K562 (cell line): Measurements from ENCODE around the gene APOB. TPM values are rescaled to one million over a fixed set of nuclear protein-coding genes. Genes with fewer than 3 reads are reported as not detected.

Experiments used
- ATAC-seq: fragments of 200-7000 bp; cut with Tn5 transposase; 3 replicates; pipeline ENCODE4 v1.9.1; 2020; ENCODE audit warnings: moderate library complexity
- BruUV-seq: library from RNA; stranded (reverse); fragments of 400-500 nt; replicated peaks from 2 replicates; lab custom pipeline; 2021; lab: Mats Ljungman, UMichigan
- CTCF ChIA-PET: fragments of 300-600 bp; formaldehyde crosslinking; extraction: SDS; loops from one replicate; lab custom pipeline; 2021; ENCODE audit warnings: low intra/inter-chr PET ratio; lab: Yijun Ruan, JAX
- POLR2A ChIA-PET: fragments of 300-600, 350-650 bp; sonication (Branson Sonifier 250); formaldehyde crosslinking; extraction: SDS; loops from one replicate; lab custom pipeline; 2021; ENCODE audit warnings: antibody characterized with exemption, inconsistent platforms; lab: Yijun Ruan, JAX
- DNase-seq, 4 experiments: peaks; one replicate each; pipeline versions ENCODE4 v3.0.0 to v3.0.0-alpha.2; 2011 to 2018; ENCODE audit warnings: low spot score in 3 of 4, mixed read lengths in 3 of 4; ENCODE audit errors: extremely low read depth in 1 of 4
- FAIRE-seq: peaks from 2 replicates; lab custom pipeline; 2011; peaks lifted over from hg19 to GRCh38; lab: Jason Lieb, UNC
- H2AFZ ChIP-seq: 2 replicates; pipeline ENCODE4 v1.6.0; 2011; ENCODE audit warnings: low read depth, low read length, control low read depth, inconsistent platforms
- H3K27ac ChIP-seq: fragments of 200-600 bp; 3 replicates; pipeline ENCODE4 v1.8.0; 2011; ENCODE audit warnings: low read depth, mild to moderate bottlenecking, control low read depth, inconsistent platforms, low read length, moderate library complexity, mixed read lengths; ENCODE audit errors: extremely low read depth
- H3K27me3 ChIP-seq, 2 experiments: fragments of 300-600 bp in 1 of 2; 2 replicates in 1 of 2; 3 replicates in 1 of 2; pipeline versions ENCODE4 v1.6.0 to v1.8.0; 2011; ENCODE audit warnings: inconsistent platforms in 2 of 2, low read length in 2 of 2, mild to moderate bottlenecking in 1 of 2, mixed read lengths in 1 of 2, moderate library complexity in 1 of 2; ENCODE audit not compliant: control insufficient read depth in 2 of 2, insufficient read depth in 2 of 2
- H3K36me3 ChIP-seq: fragments of 300-600 bp; 3 replicates; pipeline ENCODE4 v1.8.0; 2011; ENCODE audit warnings: mild to moderate bottlenecking, low read length, inconsistent platforms; ENCODE audit not compliant: control insufficient read depth, insufficient read depth
- H3K4me1 ChIP-seq, 2 experiments: fragments of 200-600 bp in 1 of 2; replicated peaks in 1 of 2; 2 replicates in 1 of 2; 3 replicates in 1 of 2; pipeline versions ENCODE4 v1.5.1 to v1.8.0; 2011; ENCODE audit warnings: inconsistent platforms in 2 of 2, low read length in 2 of 2, mild to moderate bottlenecking in 1 of 2, mixed read lengths in 1 of 2, moderate library complexity in 1 of 2; ENCODE audit not compliant: control insufficient read depth in 2 of 2, insufficient read depth in 2 of 2
- H3K4me2 ChIP-seq: 2 replicates; pipeline ENCODE4 v1.6.1; 2011; ENCODE audit warnings: low read length, control low read depth, inconsistent platforms, mixed read lengths; ENCODE audit not compliant: insufficient read depth
- H3K4me3 ChIP-seq: fragments of 200-600 bp; sonication (generic), shearing (Covaris generic); 2 replicates; pipeline ENCODE4 v1.5.1; 2016; ENCODE audit warnings: control low read depth, inconsistent platforms
- H3K79me2 ChIP-seq: fragments of 200-600 bp; 3 replicates; pipeline ENCODE4 v1.8.0; 2011; ENCODE audit warnings: low read length, inconsistent platforms; ENCODE audit not compliant: control insufficient read depth, insufficient read depth
- H3K9ac ChIP-seq, 2 experiments: 2 replicates each; pipeline versions ENCODE4 v1.6.0 to v1.6.1; 2011; ENCODE audit warnings: low read depth in 2 of 2, low read length in 2 of 2, control low read depth in 1 of 2, inconsistent platforms in 1 of 2, mild to moderate bottlenecking in 1 of 2, mixed read lengths in 1 of 2; ENCODE audit not compliant: insufficient read depth in 1 of 2
- H3K9me1 ChIP-seq: one replicate; pipeline ENCODE4 v1.6.0; 2011; ENCODE audit warnings: inconsistent platforms, mild to moderate bottlenecking, low read length, moderate library complexity; ENCODE audit not compliant: control insufficient read depth, insufficient read depth
- H3K9me3 ChIP-seq: replicated peaks from 2 replicates; pipeline ENCODE4 v1.5.1; 2011; ENCODE audit warnings: low read depth, low read length, inconsistent platforms; ENCODE audit not compliant: control insufficient read depth, insufficient read depth
- H4K20me1 ChIP-seq: replicated peaks from 2 replicates; pipeline ENCODE4 v1.6.1; 2011; ENCODE audit warnings: low read length, inconsistent platforms, mixed read lengths; ENCODE audit not compliant: control insufficient read depth, insufficient read depth
- BHLHE40 ChIP-seq: IDR thresholded peaks from 2 replicates; pipeline ENCODE4 v1.6.1; 2011; ENCODE audit warnings: low read length, improper control_type of control experiment
- EGR1 ChIP-seq: fragments of 450-650 bp; conservative IDR thresholded peaks from 2 replicates; pipeline ENCODE4 v1.6.1; 2017; ENCODE audit warnings: mild to moderate bottlenecking
- FOS ChIP-seq: IDR thresholded peaks from 3 replicates; pipeline ENCODE4 v1.6.1; 2011; ENCODE audit not compliant: insufficient read length; ENCODE audit errors: extremely low read depth
- HSF4 ChIP-seq: fragments of 250-450 bp; sonication (Bioruptor Pico); IDR thresholded peaks from 2 replicates; pipeline ENCODE4 v2.1.2; 2022; ENCODE audit warnings: mild to moderate bottlenecking, moderate library complexity, borderline replicate concordance
- JUND ChIP-seq, 2 experiments: IDR thresholded peaks; 2 replicates in 1 of 2; 3 replicates in 1 of 2; pipeline ENCODE4 v1.6.1; 2011; ENCODE audit warnings: borderline replicate concordance in 2 of 2, low read depth in 2 of 2, low read length in 2 of 2, improper control_type of control experiment in 1 of 2, missing biosample characterization in 1 of 2, missing genetic modification characterization in 1 of 2, missing genetic modification reagents in 1 of 2
- PCBP1 ChIP-seq: fragments of 200-400 bp; formaldehyde crosslinking; IDR thresholded peaks from 2 replicates; pipeline ENCODE4 v1.6.1; 2018; ENCODE audit warnings: mild to moderate bottlenecking, low read depth, low read length; ENCODE audit not compliant: poor library complexity, severe bottlenecking
- PTRF ChIP-seq: fragments of 450-650 bp; IDR thresholded peaks from 2 replicates; pipeline ENCODE4 v1.6.1; 2016; ENCODE audit warnings: mild to moderate bottlenecking, missing genetic modification characterization, missing compliant biosample characterization
- SETDB1 ChIP-seq: IDR thresholded peaks from one replicate; pipeline ENCODE4 v1.6.1; 2012; ENCODE audit warnings: low read length, control low read depth, inconsistent platforms
- SP2 ChIP-seq: IDR thresholded peaks from 2 replicates; pipeline ENCODE4 v1.6.1; 2011; ENCODE audit warnings: mild to moderate bottlenecking, low read depth, low read length, moderate library complexity; ENCODE audit not compliant: poor library complexity, severe bottlenecking; ENCODE audit errors: extremely low read depth
- TAL1 ChIP-seq: fragments of 450-650 bp; IDR thresholded peaks from 2 replicates; pipeline ENCODE4 v1.6.1; 2016; ENCODE audit warnings: mild to moderate bottlenecking
- TCF3 ChIP-seq: sonication (generic); formaldehyde crosslinking; IDR thresholded peaks from 2 replicates; pipeline ENCODE4 v1.4.0; 2020; ENCODE audit warnings: mild to moderate bottlenecking, missing genetic modification reagents
- TRIM25 ChIP-seq: fragments of 450-650 bp; IDR thresholded peaks from 2 replicates; pipeline ENCODE4 v1.7.0; 2016; ENCODE audit warnings: borderline replicate concordance
- WGBS: fragments of 100-300 bp; shearing (Covaris generic); methylation state at CpG from one replicate; pipeline ENCODE4 v1.1.6; 2016; ENCODE audit warnings: low coverage, mixed read lengths; ENCODE audit not compliant: insufficient coverage; ENCODE audit errors: missing lambda C conversion rate; 5-methylcytosine and 5-hydroxymethylcytosine counted together
- in situ Hi-C: fragments of 300-500 bp; cut with MboI; formaldehyde crosslinking; loops from 4 replicates; pipeline ENCODE4 v1.15.0; 2018; ENCODE audit warnings: inconsistent platforms, mixed read lengths
- intact Hi-C: fragments of 100-400 bp; cut with micrococcal nuclease; formaldehyde crosslinking; loops from 2 replicates; pipeline ENCODE4 v1.14.2; 2022
- polyA plus RNA-seq, 8 experiments: library from polyadenylated mRNA; depleted of rRNA in 4 of 8; stranded (reverse) in 5 of 8; unstranded in 3 of 8; fragments of >200 nt; fragmentation: Nextera tagmentation in 2 of 8; fragmentation: Illumina TruSeq in 1 of 8; extraction: Ambion mirVana in 2 of 8; extraction: Trizol in 1 of 8; gene quantifications; 2 replicates each; pipeline versions ENCODE4 v1.2.1 to v1.2.3, GENCODE V29; 2011 to 2014; ENCODE audit warnings: inconsistent platforms in 1 of 8, missing spikeins in 1 of 8
- total RNA-seq, 7 experiments: library from RNA; depleted of rRNA in 6 of 7; stranded (reverse); fragments of >200 nt in 6 of 7; fragmentation: Illumina TruSeq in 2 of 7; extraction: Trizol in 2 of 7; gene quantifications; 2 replicates each; pipeline versions ENCODE4 v1.2.1 to v1.2.3, GENCODE V29; 2011 to 2021; ENCODE audit warnings: low replicate concordance in 1 of 7
- TF ChIP-seq, protein P1 (sequence below): sonication (generic); formaldehyde crosslinking; IDR thresholded peaks from 2 replicates; pipeline ENCODE4 v1.8.1; 2023; ENCODE audit warnings: mild to moderate bottlenecking, missing genetic modification reagents
- TF ChIP-seq, protein P2 (sequence below): fragments of 450-650 bp; IDR thresholded peaks from 2 replicates; pipeline ENCODE4 v1.6.1; 2016; ENCODE audit warnings: borderline replicate concordance
- TF ChIP-seq, protein P3 (sequence below): fragments of 450-650 bp; IDR thresholded peaks from 2 replicates; pipeline ENCODE4 v1.6.1; 2016; ENCODE audit warnings: low read depth, mild to moderate bottlenecking, moderate library complexity

The APOB gene
- total and polyA plus RNA-seq, 9 of the 15 experiments (the other 6 are each of a cell fraction or from before 2014, with no cell fraction given): 0.73 TPM; not detected in 8

DNA sequence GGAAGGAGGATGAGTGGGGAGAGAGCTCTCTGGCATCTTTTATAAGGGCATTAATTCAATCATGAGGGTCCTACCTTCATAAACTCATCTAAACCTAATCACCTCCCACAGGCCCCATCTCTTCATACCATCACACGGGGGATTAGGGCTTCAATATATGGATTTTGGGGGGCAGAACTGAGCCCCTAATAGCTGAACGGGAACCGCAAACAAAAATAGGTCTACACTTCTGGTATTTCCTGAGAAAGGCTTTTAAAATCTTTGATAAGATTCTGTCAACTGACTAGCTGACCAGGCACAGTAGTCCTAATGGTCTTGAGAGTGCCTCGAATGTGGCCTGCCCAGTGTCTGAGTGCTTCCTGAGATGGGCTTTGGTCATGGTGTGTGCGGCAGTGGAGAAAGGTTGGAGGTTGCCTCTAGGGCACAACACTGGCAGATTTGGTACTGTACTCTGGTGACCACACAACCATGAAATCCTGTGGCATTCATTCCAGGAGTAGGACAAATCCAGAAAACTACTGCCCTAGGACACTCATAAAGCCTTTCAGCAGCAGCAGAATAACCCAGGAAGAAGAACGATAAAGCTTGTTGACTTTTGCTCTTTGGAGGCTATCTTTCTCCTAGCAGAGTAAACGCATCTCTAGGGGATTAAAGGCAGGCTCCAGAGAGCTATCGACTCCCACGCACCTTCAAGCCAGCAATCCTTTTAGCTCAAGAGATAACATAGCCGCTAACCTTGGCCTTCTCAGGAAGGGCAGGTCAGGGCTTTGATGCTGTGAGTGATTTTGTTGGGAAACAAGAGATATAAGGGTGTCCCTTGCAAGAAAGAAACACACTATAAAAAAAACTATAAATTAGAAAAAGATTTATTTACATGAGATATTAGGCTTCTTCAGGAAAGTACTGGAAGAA is 12.3 kb upstream of the APOB start:
- DNase-seq: peak in 1 of 4 experiments; percentile 14
- no peak for FAIRE-seq
- Histone ChIP-seq H3K4me2 (no peak overlapping the region), H4K20me1 (no peaks in the 10 kb centered on the region; the same call in 1 of the 2 replicates), H3K79me2 (no peaks in the 10 kb centered on the region), H3K9me3 (no peaks in the 10 kb centered on the region), H3K4me3 (no peak overlapping the region), H3K36me3 (no peaks in the 10 kb centered on the region), H3K9me1 (no peaks in the 10 kb centered on the region), H3K27me3 (no peaks in the 10 kb centered on the region), H3K27ac (no peak overlapping the region), H3K9ac (no peak overlapping the region), H2AFZ (no peak overlapping the region), H3K4me1 (no peaks in the 10 kb centered on the region)
- ChIA-PET POLR2A (no interaction called here), CTCF (no interaction called here)
- under 1% methylated on average over 10 of the region's 10 CpGs for WGBS
- no TSS peak for BruUV-seq
- in situ Hi-C loops: no loop called here
- ATAC-seq: no peak; the same call in 2 of the 3 replicates
- intact Hi-C loops: no loop called here
- TF ChIP-seq JUND (IDR thresholded peaks at IDR 0.05; ENCODE audit: borderline replicate concordance, low read depth, low read length) (no peak), JUND (tag; IDR thresholded peaks at IDR 0.05; ENCODE audit: borderline replicate concordance, low read depth, low read length) (no peak), SP2 (no peak), SETDB1 (no peak), FOS (no peak), TCF3 (CRISPR knock-in tag) (0 out of 2 replicates have a peak, but pooled peaks have one; percentile 24), PCBP1 (no peak), TAL1 (peak; percentile 46), BHLHE40 (no peak), HSF4 (CRISPR knock-in tag) (no peak), TRIM25 (no peak), EGR1 (peak; percentile 19; the same call in 1 of the 2 replicates), PTRF (tag) (no peak)
- TF ChIP-seq, protein P1, sequence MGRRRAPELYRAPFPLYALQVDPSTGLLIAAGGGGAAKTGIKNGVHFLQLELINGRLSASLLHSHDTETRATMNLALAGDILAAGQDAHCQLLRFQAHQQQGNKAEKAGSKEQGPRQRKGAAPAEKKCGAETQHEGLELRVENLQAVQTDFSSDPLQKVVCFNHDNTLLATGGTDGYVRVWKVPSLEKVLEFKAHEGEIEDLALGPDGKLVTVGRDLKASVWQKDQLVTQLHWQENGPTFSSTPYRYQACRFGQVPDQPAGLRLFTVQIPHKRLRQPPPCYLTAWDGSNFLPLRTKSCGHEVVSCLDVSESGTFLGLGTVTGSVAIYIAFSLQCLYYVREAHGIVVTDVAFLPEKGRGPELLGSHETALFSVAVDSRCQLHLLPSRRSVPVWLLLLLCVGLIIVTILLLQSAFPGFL (CRISPR knock-in tag): no peak
- TF ChIP-seq, protein P2, sequence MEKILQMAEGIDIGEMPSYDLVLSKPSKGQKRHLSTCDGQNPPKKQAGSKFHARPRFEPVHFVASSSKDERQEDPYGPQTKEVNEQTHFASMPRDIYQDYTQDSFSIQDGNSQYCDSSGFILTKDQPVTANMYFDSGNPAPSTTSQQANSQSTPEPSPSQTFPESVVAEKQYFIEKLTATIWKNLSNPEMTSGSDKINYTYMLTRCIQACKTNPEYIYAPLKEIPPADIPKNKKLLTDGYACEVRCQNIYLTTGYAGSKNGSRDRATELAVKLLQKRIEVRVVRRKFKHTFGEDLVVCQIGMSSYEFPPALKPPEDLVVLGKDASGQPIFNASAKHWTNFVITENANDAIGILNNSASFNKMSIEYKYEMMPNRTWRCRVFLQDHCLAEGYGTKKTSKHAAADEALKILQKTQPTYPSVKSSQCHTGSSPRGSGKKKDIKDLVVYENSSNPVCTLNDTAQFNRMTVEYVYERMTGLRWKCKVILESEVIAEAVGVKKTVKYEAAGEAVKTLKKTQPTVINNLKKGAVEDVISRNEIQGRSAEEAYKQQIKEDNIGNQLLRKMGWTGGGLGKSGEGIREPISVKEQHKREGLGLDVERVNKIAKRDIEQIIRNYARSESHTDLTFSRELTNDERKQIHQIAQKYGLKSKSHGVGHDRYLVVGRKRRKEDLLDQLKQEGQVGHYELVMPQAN: no peak
- TF ChIP-seq, protein P3, sequence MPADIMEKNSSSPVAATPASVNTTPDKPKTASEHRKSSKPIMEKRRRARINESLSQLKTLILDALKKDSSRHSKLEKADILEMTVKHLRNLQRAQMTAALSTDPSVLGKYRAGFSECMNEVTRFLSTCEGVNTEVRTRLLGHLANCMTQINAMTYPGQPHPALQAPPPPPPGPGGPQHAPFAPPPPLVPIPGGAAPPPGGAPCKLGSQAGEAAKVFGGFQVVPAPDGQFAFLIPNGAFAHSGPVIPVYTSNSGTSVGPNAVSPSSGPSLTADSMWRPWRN: 0 out of 2 replicates have a peak, but pooled peaks have one; percentile 26
